Endothelial cell of umbilical vein (primary cell): ENCODE data around the gene CHD5. TPM values are rescaled to one million over a fixed set of nuclear protein-coding genes. Genes with fewer than 3 reads are reported as not detected.

Experiments used
- BruUV-seq: library from RNA; stranded (reverse); fragments of 400-500 nt; replicated peaks from 2 replicates; lab custom pipeline; 2021; lab: Mats Ljungman, UMichigan
- CTCF ChIA-PET: fragments of 300-600, 350-600 bp; sonication (Branson Sonifier 250); formaldehyde crosslinking; loops from one replicate; lab custom pipeline; 2021; ENCODE audit warnings: antibody characterized with exemption, inconsistent platforms; lab: Charles Lee
- POLR2A ChIA-PET: fragments of 300-600, 350-600 bp; sonication (Branson Sonifier 250); formaldehyde crosslinking; loops from one replicate; lab custom pipeline; 2021; ENCODE audit warnings: antibody characterized with exemption, inconsistent platforms; lab: Charles Lee
- DNase-seq: peaks from one replicate; pipeline ENCODE4 v3.0.0-alpha.2; 2011; ENCODE audit warnings: low read depth, low spot score
- FAIRE-seq: peaks from 2 replicates; lab custom pipeline; 2011; peaks lifted over from hg19 to GRCh38; lab: Jason Lieb, UNC
- H2AFZ ChIP-seq: 2 replicates; pipeline ENCODE4 v1.6.0; 2012; ENCODE audit warnings: low read depth, low read length, control low read depth, inconsistent platforms
- H3K27ac ChIP-seq: 2 replicates; pipeline ENCODE4 v1.5.1; 2011; ENCODE audit warnings: low read depth, mild to moderate bottlenecking, control low read depth, low read length, moderate library complexity; ENCODE audit not compliant: insufficient read depth
- H3K27me3 ChIP-seq, 2 experiments: 2 replicates each; pipeline versions ENCODE4 v1.6.0 to v1.6.1; 2011; ENCODE audit warnings: low read length in 2 of 2, mixed read lengths in 1 of 2; ENCODE audit not compliant: control insufficient read depth in 2 of 2, insufficient read depth in 2 of 2
- H3K36me3 ChIP-seq, 2 experiments: 2 replicates in 1 of 2; 3 replicates in 1 of 2; pipeline ENCODE4 v1.5.1; 2011; ENCODE audit warnings: low read length in 2 of 2, mild to moderate bottlenecking in 1 of 2, moderate library complexity in 1 of 2; ENCODE audit not compliant: control insufficient read depth in 2 of 2, insufficient read depth in 2 of 2; ENCODE audit errors: extremely low read depth in 1 of 2
- H3K4me1 ChIP-seq: 3 replicates; pipeline ENCODE4 v1.5.1; 2011; ENCODE audit warnings: mild to moderate bottlenecking, low read length; ENCODE audit not compliant: control insufficient read depth, insufficient read depth; ENCODE audit errors: extremely low read depth
- H3K4me2 ChIP-seq: 2 replicates; pipeline ENCODE4 v1.6.1; 2011; ENCODE audit warnings: low read length, control low read depth, mixed read lengths; ENCODE audit not compliant: insufficient read depth
- H3K4me3 ChIP-seq, 3 experiments: fragments of 200-600 bp in 1 of 3; sonication (generic), shearing (Covaris generic) in 1 of 3; replicated peaks in 1 of 3; 2 replicates each; pipeline ENCODE4 v1.5.1; 2011 to 2016; ENCODE audit warnings: control low read depth in 3 of 3, low read length in 3 of 3, mild to moderate bottlenecking in 2 of 3, inconsistent platforms in 1 of 3, low read depth in 1 of 3, moderate library complexity in 1 of 3; ENCODE audit not compliant: insufficient read depth in 1 of 3
- H3K79me2 ChIP-seq: 2 replicates; pipeline ENCODE4 v1.6.0; 2012; ENCODE audit warnings: low read length, inconsistent platforms; ENCODE audit not compliant: control insufficient read depth, insufficient read depth
- H3K9ac ChIP-seq: replicated peaks from 2 replicates; pipeline ENCODE3; 2011; ENCODE audit warnings: low read length, control low read depth; ENCODE audit not compliant: insufficient read depth; ENCODE audit errors: extremely low read depth
- H3K9me1 ChIP-seq: replicated peaks from 3 replicates; pipeline ENCODE4 v1.6.0; 2011; ENCODE audit warnings: mild to moderate bottlenecking, low read length; ENCODE audit not compliant: control insufficient read depth, insufficient read depth; ENCODE audit errors: extremely low read depth
- H3K9me3 ChIP-seq: replicated peaks from 2 replicates; pipeline ENCODE4 v1.5.1; 2012; ENCODE audit warnings: low read length, inconsistent platforms; ENCODE audit not compliant: control insufficient read depth, insufficient read depth
- H4K20me1 ChIP-seq: replicated peaks from 2 replicates; pipeline ENCODE3; 2011; ENCODE audit warnings: mild to moderate bottlenecking, low read length; ENCODE audit not compliant: control insufficient read depth, insufficient read depth; ENCODE audit errors: extremely low read depth
- CTCF ChIP-seq, 2 donors: IDR thresholded peaks; 1 replicate in 1 of 2; 2 replicates in 1 of 2; pipeline ENCODE4 v1.5.1; 2011; ENCODE audit warnings: low read length in 2 of 2, mild to moderate bottlenecking in 2 of 2, moderate library complexity in 2 of 2, control low read depth in 1 of 2, inconsistent platforms in 1 of 2, low read depth in 1 of 2; ENCODE audit not compliant: insufficient read depth in 1 of 2; ENCODE audit errors: extremely low read depth in 1 of 2
- EZH2 ChIP-seq: IDR thresholded peaks from 2 replicates; pipeline ENCODE4 v1.6.1; 2012; ENCODE audit warnings: borderline replicate concordance, low read depth, mild to moderate bottlenecking, moderate library complexity, low read length, inconsistent platforms; ENCODE audit not compliant: severe bottlenecking
- FOS ChIP-seq: IDR thresholded peaks from 2 replicates; pipeline ENCODE4 v1.6.1; 2011; ENCODE audit warnings: mild to moderate bottlenecking, low read length, moderate library complexity, borderline replicate concordance; ENCODE audit not compliant: insufficient read depth
- GATA2 ChIP-seq: IDR thresholded peaks from 2 replicates; pipeline ENCODE4 v1.7.0; 2011; ENCODE audit warnings: low read depth, mild to moderate bottlenecking, moderate library complexity, mixed read lengths, low read length; ENCODE audit not compliant: insufficient read length, insufficient read depth
- JUN ChIP-seq: IDR thresholded peaks from 2 replicates; pipeline ENCODE4 v1.6.1; 2011; ENCODE audit warnings: borderline replicate concordance, low read depth; ENCODE audit not compliant: insufficient read length, insufficient read depth
- MAX ChIP-seq: IDR thresholded peaks from 2 replicates; pipeline ENCODE4 v1.6.1; 2011; ENCODE audit not compliant: insufficient read depth, insufficient read length
- MYC ChIP-seq: IDR thresholded peaks from one replicate; pipeline ENCODE4 v1.6.1; 2011; ENCODE audit warnings: mild to moderate bottlenecking, low read depth, low read length
- POLR2A ChIP-seq: IDR thresholded peaks from 2 replicates; pipeline ENCODE4 v1.6.1; 2012; ENCODE audit warnings: low read depth, mild to moderate bottlenecking, control low read depth, low read length
- POLR2AphosphoS5 ChIP-seq: IDR thresholded peaks from 2 replicates; pipeline ENCODE4 v1.6.1; 2012; ENCODE audit warnings: low read depth, mild to moderate bottlenecking, control low read depth, low read length, moderate library complexity; ENCODE audit not compliant: insufficient read depth
- dilution Hi-C: fragments of 300-500 bp; cut with MboI; formaldehyde crosslinking; loops from one replicate; pipeline ENCODE4 v1.15.0; 2019; ENCODE audit warnings: low sequenced_read_pairs; ENCODE audit not compliant: extremely low pct_ligation_motif_present
- intact Hi-C: fragments of 100-400 bp; cut with micrococcal nuclease; formaldehyde crosslinking; loops from one replicate; pipeline ENCODE4 v1.10.0; 2022
- polyA plus RNA-seq, 4 experiments: library from polyadenylated mRNA; depleted of rRNA in 3 of 4; stranded (reverse) in 3 of 4; unstranded in 1 of 4; fragments of >200 nt; gene quantifications; 2 replicates each; pipeline versions ENCODE4 v1.2.1 to v1.2.3, GENCODE V29; 2011 to 2012; ENCODE audit warnings: missing spikeins in 1 of 4
- total RNA-seq: library from RNA; stranded (reverse); gene quantifications from 2 replicates; pipeline ENCODE4 v1.2.3, GENCODE V29; 2021

CHD5 gene
- total and polyA plus RNA-seq, 2 donors (not counting 3 experiments of a cell fraction or from before 2014, with no cell fraction given), result 0.04 to 0.11 TPM

GRCh38 chr1:6129313-6129712 lies 50.8 kb downstream of the CHD5 start:
- intact Hi-C loops (no loop called here), dilution Hi-C loops (no loop called here)
- Histone ChIP-seq H3K9me3 (no peaks in the 10 kb centered on the region), H2AFZ (no peak overlapping the region), H4K20me1 (no peaks in the 10 kb centered on the region), H3K27me3 (no peaks in the 10 kb centered on the region), H3K9ac (no peak overlapping the region), H3K4me3 (no peak overlapping the region), H3K4me2 (no peak overlapping the region), H3K27ac (no peak overlapping the region), H3K79me2 (no peaks in the 10 kb centered on the region), H3K36me3 (no peaks in the 10 kb centered on the region), H3K4me1 (no peaks in the 10 kb centered on the region), H3K9me1 (no peaks in the 10 kb centered on the region)
- no peak for FAIRE-seq
- no TSS peak for BruUV-seq
- ChIA-PET POLR2A (no interaction called here), CTCF (no interaction called here)
- no peak for TF ChIP-seq EZH2
- TF ChIP-seq CTCF (IDR thresholded peaks at IDR 0.05; ENCODE audit: extremely low read depth in 1 of 2, insufficient read depth in 1 of 2, low read depth in 1 of 2, low read length in 2 of 2), result no peak
- no peak for TF ChIP-seq JUN
- TF ChIP-seq GATA2, result no peak
- TF ChIP-seq POLR2AphosphoS5, result no peak
- no peak for TF ChIP-seq MYC
- TF ChIP-seq FOS, result no peak
- TF ChIP-seq POLR2A, result no peak
- no peak for TF ChIP-seq MAX
- no peak for DNase-seq
